ENCODE measurements around the gene IPPK. TPM values are rescaled to one million over a fixed set of nuclear protein-coding genes. Genes with fewer than 3 reads are reported as not detected.

The IPPK gene
- total and polyA plus RNA-seq, 3 donors from 2014 or later: 21.0 to 25.0 (median 21.9) TPM

DNA sequence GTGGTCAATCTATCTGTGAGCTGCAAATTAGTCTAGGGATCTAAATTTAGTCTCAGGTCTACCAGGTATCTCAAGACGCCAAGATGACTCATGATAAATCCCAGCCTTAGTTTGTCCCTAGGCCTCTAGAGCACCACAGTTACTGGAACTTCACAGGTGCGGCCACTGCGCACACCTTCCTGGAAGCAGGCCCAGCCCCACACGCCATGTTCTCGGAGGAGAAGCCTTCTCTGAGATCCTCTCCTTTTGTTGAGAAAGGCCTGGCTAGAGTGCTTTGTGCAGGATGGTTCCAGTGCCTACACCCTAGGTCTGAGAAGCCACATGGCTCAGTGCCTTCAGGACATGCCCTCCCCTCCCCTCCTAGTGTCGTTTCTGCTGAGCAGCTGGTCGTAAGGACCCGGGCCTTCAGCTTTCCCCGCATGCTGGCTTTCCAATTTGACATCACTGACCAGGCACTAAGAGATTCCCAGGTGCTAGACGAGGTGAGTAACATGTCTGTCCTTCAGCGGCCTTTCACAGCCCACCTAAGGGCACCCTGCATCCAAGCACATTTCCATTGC is 51.9 kb downstream of the IPPK start:
- TF ChIP-seq, protein P1, sequence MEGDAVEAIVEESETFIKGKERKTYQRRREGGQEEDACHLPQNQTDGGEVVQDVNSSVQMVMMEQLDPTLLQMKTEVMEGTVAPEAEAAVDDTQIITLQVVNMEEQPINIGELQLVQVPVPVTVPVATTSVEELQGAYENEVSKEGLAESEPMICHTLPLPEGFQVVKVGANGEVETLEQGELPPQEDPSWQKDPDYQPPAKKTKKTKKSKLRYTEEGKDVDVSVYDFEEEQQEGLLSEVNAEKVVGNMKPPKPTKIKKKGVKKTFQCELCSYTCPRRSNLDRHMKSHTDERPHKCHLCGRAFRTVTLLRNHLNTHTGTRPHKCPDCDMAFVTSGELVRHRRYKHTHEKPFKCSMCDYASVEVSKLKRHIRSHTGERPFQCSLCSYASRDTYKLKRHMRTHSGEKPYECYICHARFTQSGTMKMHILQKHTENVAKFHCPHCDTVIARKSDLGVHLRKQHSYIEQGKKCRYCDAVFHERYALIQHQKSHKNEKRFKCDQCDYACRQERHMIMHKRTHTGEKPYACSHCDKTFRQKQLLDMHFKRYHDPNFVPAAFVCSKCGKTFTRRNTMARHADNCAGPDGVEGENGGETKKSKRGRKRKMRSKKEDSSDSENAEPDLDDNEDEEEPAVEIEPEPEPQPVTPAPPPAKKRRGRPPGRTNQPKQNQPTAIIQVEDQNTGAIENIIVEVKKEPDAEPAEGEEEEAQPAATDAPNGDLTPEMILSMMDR (IDR thresholded peaks at IDR 0.05): no peak
- TF ChIP-seq POLR2A (IDR thresholded peaks at IDR 0.05): no peak
- Histone ChIP-seq H3K9me3 (no peaks in the 10 kb centered on the region), H3K36me3 (ENCODE audit: low read depth, missing control alignments) (no peaks in the 10 kb centered on the region), H3K27ac (peak overlapping the region; percentile 76 to 80), H3K4me3 (no peak overlapping the region), H3K27me3 (no peaks in the 10 kb centered on the region), H3K4me1 (peaks cover 46% of the 10 kb centered on the region)
- 75 to 80% methylated on average over 11 of the region's 11 CpGs for WGBS, 2 donors
- DNase-seq: peak; percentile 13
- intact Hi-C loops (cut with DNase I; ENCODE audit: low total_unique reads): no loop called here

DNA sequence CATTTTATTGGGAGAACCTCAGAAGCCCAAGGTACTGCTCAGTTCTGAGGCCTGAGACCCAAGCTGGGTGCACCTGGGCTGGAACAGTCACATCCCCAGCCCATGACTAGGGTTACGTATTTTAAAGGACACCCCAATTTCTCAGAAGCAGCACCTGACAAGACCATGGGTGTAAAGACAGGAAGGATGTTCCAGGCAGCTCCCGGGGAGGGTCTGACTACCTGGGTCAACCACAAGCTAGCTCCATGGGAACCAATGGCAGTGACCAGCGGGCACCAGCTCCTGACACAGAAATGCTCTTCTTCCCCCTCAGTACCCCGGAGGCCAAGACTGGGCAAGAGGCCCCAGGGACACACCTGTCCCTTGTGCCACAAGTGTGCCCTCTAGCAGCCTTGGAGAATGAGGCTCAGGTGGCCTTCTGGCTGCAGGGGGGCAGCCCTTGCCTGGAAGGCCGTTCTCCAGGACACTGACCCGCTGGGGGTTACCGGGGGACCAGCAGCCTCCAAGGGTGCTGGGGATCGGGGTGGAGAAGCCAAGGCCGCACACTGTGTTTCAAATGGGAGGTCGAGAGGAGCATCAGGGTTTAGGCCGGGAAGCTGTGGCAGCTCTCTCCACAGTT is 52.6 kb downstream of the IPPK start:
- no peak for TF ChIP-seq POLR2A (IDR thresholded peaks at IDR 0.05)
- TF ChIP-seq, protein P1 (IDR thresholded peaks at IDR 0.05): no peak
- H3K9me3 ChIP-seq: no peaks in the 10 kb centered on the region
- DNase-seq: peak; percentile 10
- H3K4me1 ChIP-seq: peaks cover 46% of the 10 kb centered on the region
- intact Hi-C loops (cut with DNase I; ENCODE audit: low total_unique reads): no loop called here
- H3K27ac ChIP-seq: peak overlapping the region; percentile 76 to 80
- H3K36me3 ChIP-seq (ENCODE audit: low read depth, missing control alignments): no peaks in the 10 kb centered on the region
- 78 to 80% methylated on average over 7 to 11 of the region's 11 CpGs for WGBS, 2 donors
- H3K27me3 ChIP-seq: no peaks in the 10 kb centered on the region
- H3K4me3 ChIP-seq: no peak overlapping the region

DNA sequence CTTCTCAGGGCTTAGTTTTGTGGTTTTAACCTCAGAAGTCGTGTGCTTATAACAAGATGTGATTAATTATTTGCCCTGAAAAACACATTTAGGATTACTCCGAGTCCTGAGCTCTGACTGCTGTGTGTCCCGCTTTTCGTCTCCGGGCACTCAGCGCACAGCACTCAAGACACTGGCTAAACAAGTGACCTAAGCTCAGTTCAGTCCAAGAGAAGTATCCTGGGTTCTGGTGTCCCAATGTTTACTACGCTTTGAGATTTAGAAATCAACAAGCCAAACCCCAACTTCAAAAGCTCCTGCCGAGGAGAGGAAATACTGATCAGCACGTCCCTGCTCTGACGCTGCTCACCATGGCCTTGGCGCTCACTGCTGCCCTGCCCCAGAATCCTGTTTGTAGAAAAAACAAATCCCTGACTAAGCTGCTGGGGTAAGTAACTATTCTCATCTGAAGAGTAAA is 53.2 kb downstream of the IPPK start:
- WGBS, 2 donors: 49 to 75% methylated on average over 11 of the region's 11 CpGs
- intact Hi-C loops (cut with DNase I; ENCODE audit: low total_unique reads): no loop called here
- H3K36me3 ChIP-seq (ENCODE audit: low read depth, missing control alignments): no peaks in the 10 kb centered on the region
- H3K4me3 ChIP-seq: no peak overlapping the region
- DNase-seq: peak; percentile 64
- peak overlapping the region; percentile 76 to 80 for H3K27ac ChIP-seq
- TF ChIP-seq, protein P1 (IDR thresholded peaks at IDR 0.05): no peak
- TF ChIP-seq POLR2A (IDR thresholded peaks at IDR 0.05): no peak
- H3K4me1 ChIP-seq: peaks cover 49% of the 10 kb centered on the region
- no peaks in the 10 kb centered on the region for H3K27me3 ChIP-seq
- H3K9me3 ChIP-seq: no peaks in the 10 kb centered on the region

DNA sequence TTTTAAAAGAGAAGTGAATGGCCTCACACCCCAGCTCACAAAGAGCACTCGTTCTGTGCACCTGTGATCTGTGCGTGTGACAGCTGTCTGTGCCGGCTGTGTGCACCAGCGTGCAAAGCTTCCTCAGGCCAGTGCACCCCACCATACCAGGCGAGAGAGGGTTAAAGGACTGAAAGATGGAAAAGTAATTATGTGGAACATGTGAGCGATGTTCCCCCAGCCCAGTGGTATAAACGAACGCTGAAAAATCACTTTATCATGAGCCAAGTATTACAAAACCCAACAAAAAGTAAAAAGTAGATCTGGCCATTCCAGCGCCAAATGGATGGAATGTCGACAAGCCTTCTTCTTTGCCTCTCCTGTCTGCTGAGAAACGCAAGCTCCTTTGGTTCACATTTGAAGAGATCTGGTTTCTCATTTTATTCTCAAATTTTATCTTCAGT is 53.7 kb downstream of the IPPK start:
- no peak overlapping the region for H3K4me3 ChIP-seq
- intact Hi-C loops (cut with DNase I; ENCODE audit: low total_unique reads): no loop called here
- 61 to 67% methylated on average over 11 of the region's 11 CpGs for WGBS, 2 donors
- no peaks in the 10 kb centered on the region for H3K27me3 ChIP-seq
- H3K27ac ChIP-seq: peak overlapping the region; percentile 76 to 80
- no peaks in the 10 kb centered on the region for H3K36me3 ChIP-seq (ENCODE audit: low read depth, missing control alignments)
- TF ChIP-seq POLR2A (IDR thresholded peaks at IDR 0.05): no peak
- TF ChIP-seq, protein P1 (IDR thresholded peaks at IDR 0.05): no peak
- peak; percentile 14 for DNase-seq
- no peaks in the 10 kb centered on the region for H3K9me3 ChIP-seq
- H3K4me1 ChIP-seq: peaks cover 49% of the 10 kb centered on the region

Data from testis (tissue), 3 donors.